ENCODE data around the gene NOX3.
A peak's percentile ranks its signal among the peaks of the same experiment; 100 is the strongest.
"Not testable (repeated sequence)": the region's sequence is repeated elsewhere in the genome, so short reads cannot be mapped to it uniquely, and the experiment has no call there.

NOX3 gene

GRCh38 chr6:155455766-155456165 is at the start of gene NOX3:
TSS of gene NOX3 (minus strand) at chr6:155455839. CDS start at chr6:155455800, 39 bp downstream.
- no peak for DNase-seq

- no peak for DNase-seq
Observed at GRCh38 chr6:155504848-155505607, 49.4 kb upstream of the NOX3 start.

- no peak for DNase-seq
Observed at GRCh38 chr6:155502393-155502792, 46.8 kb upstream of the NOX3 start.

GRCh38 chr6:155499574-155499973 is 43.9 kb upstream of the NOX3 start:
- no peak for DNase-seq

- no peak for DNase-seq
Observed at GRCh38 chr6:155498370-155498769, 42.7 kb upstream of the NOX3 start.

- no peak for DNase-seq
Observed at GRCh38 chr6:155497273-155497672, 41.6 kb upstream of the NOX3 start.

GRCh38 chr6:155495011-155495768 is 39.6 kb upstream of the NOX3 start:
- DNase-seq: peak; percentile 61

GRCh38 chr6:155493694-155494143 is 38.1 kb upstream of the NOX3 start:
- no peak for DNase-seq

- no peak for DNase-seq
Observed at GRCh38 chr6:155493026-155493693, 37.5 kb upstream of the NOX3 start.

- no peak for DNase-seq
Observed at GRCh38 chr6:155492061-155492735, 36.6 kb upstream of the NOX3 start.

GRCh38 chr6:155491421-155491820 is 35.8 kb upstream of the NOX3 start:
- DNase-seq: no peak

GRCh38 chr6:155488197-155488596 is 32.6 kb upstream of the NOX3 start:
- not testable (repeated sequence) for DNase-seq

- DNase-seq: no peak
Observed at GRCh38 chr6:155487371-155488130, 31.9 kb upstream of the NOX3 start.

GRCh38 chr6:155486721-155487294 is 31.2 kb upstream of the NOX3 start:
- no peak for DNase-seq

GRCh38 chr6:155485756-155486155 is 30.1 kb upstream of the NOX3 start:
- no peak for DNase-seq

GRCh38 chr6:155483858-155484257 is 28.2 kb upstream of the NOX3 start:
- no peak for DNase-seq

- no peak for DNase-seq
Observed at GRCh38 chr6:155481215-155481614, 25.6 kb upstream of the NOX3 start.

GRCh38 chr6:155473741-155474140 is 18.1 kb upstream of the NOX3 start:
- DNase-seq: no peak

- DNase-seq: no peak
Observed at GRCh38 chr6:155472886-155473285, 17.2 kb upstream of the NOX3 start.

- DNase-seq: not testable (repeated sequence)
Observed at GRCh38 chr6:155470979-155471616, 15.5 kb upstream of the NOX3 start.

GRCh38 chr6:155468543-155468942 is 12.9 kb upstream of the NOX3 start:
- DNase-seq: not testable (repeated sequence)

Data from OCI-M1 (cell line).